Transverse colon (tissue), 3 donors: ENCODE results near the gene MID2.

Experiments used
- CTCF ChIP-seq, 5 experiments: fragments of 200-600 bp in 3 of 5; fragments of 450-650 bp in 2 of 5; sonication (generic) in 3 of 5; IDR thresholded peaks; 1 replicate in 2 of 5; 2 replicates in 3 of 5; pipeline ENCODE4 v1.5.1; 2016 to 2017; ENCODE audit warnings: antibody characterized with exemption in 5 of 5, inconsistent platforms in 3 of 5, mild to moderate bottlenecking in 2 of 5, moderate library complexity in 1 of 5
- POLR2A ChIP-seq: fragments of 450-650 bp; IDR thresholded peaks from one replicate; pipeline ENCODE4 v1.6.1; 2016; ENCODE audit warnings: antibody characterized with exemption, mild to moderate bottlenecking, moderate library complexity

DNA sequence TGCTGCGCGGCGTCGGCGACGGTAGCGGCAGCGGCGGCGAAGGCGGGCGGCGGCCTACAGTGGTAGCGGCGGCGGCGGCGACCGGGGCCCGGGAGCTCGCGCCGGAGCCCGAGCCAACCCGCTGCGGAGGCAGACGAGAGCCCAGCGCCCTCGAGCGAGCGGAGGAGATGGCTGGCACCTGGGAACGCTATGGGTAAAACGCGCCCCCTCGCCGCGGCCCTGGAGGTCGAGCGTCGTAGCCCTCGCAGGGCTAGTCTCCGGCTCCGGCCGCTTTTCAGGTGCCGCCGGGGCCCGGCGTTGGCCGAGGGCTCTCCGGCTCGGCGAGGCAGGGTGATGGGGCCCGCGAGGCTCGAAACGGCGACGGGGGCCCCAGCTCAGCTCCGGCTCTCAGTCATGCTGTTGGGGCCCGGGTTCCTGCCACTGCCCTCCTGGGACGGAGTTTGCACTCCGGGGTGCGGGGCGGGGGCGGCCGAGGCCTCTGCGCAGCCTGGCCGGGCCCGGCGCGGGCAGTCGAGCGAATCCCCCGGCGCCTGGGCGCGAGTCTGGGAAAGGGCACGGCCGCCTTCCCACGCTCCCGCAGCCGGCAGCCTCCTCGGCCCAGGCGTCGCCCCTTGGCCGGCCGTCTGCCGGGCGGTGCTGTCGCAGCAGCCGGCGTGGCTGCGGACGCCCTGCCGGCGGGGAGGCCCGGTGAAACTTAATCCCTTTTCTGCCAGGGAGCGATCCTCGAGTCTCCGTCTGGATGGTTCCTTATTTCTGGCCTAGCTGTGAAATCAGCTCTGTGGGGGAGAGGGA lies 768 bp downstream of the MID2 start:
- no peak for TF ChIP-seq CTCF (IDR thresholded peaks at IDR 0.05)
- TF ChIP-seq POLR2A, result no peak
